PFSK-1 (cell line): ENCODE results near the gene DNAJB2.

Experiments used
- FOXP2 ChIP-seq: optimal IDR thresholded peaks from 2 replicates; pipeline ENCODE3; 2011; ENCODE audit warnings: borderline replicate concordance, control low read depth, inconsistent platforms; ENCODE audit not compliant: insufficient read depth; ENCODE audit errors: extremely low read length, extremely low read depth
- POLR2AphosphoS5 ChIP-seq: IDR thresholded peaks from 2 replicates; pipeline ENCODE4 v1.6.1; 2012; ENCODE audit warnings: low read depth, mild to moderate bottlenecking, control low read depth, low read length, moderate library complexity
- SIN3A ChIP-seq: IDR thresholded peaks from 2 replicates; pipeline ENCODE4 v1.6.1; 2012; ENCODE audit warnings: mild to moderate bottlenecking, low read length, moderate library complexity, borderline replicate concordance; ENCODE audit not compliant: insufficient read depth
- TAF1 ChIP-seq: IDR thresholded peaks from 2 replicates; pipeline ENCODE4 v1.6.1; 2012; ENCODE audit warnings: low read length, control low read depth, borderline replicate concordance; ENCODE audit not compliant: insufficient read depth
- TF ChIP-seq, protein P1 (sequence below), 2 experiments: IDR thresholded peaks; 2 replicates each; pipeline versions ENCODE4 v1.6.1 to v1.8.0; 2011 to 2012; ENCODE audit warnings: low read depth in 2 of 2, low read length in 2 of 2, control low read depth in 1 of 2, inconsistent platforms in 1 of 2, mild to moderate bottlenecking in 1 of 2, moderate library complexity in 1 of 2; ENCODE audit not compliant: insufficient read depth in 1 of 2

DNAJB2 gene

GRCh38 chr2:219245148-219245898 is 33.8 kb upstream of the DNAJB2 start, which contains the start of the genes GLB1L and STK16:
GLB1L (minus strand) TSS chr2:219245444; CDS start chr2:219243573, 1,871 bp downstream.
STK16 (plus strand) TSS chr2:219245479; CDS start chr2:219246000, 521 bp downstream.
- peak; percentile 59; the same call in 1 of the 2 replicates for TF ChIP-seq TAF1
- TF ChIP-seq POLR2AphosphoS5, result peak; percentile 90
- TF ChIP-seq SIN3A, result peak; percentile 60; the same call in 1 of the 2 replicates
- TF ChIP-seq, protein P1, sequence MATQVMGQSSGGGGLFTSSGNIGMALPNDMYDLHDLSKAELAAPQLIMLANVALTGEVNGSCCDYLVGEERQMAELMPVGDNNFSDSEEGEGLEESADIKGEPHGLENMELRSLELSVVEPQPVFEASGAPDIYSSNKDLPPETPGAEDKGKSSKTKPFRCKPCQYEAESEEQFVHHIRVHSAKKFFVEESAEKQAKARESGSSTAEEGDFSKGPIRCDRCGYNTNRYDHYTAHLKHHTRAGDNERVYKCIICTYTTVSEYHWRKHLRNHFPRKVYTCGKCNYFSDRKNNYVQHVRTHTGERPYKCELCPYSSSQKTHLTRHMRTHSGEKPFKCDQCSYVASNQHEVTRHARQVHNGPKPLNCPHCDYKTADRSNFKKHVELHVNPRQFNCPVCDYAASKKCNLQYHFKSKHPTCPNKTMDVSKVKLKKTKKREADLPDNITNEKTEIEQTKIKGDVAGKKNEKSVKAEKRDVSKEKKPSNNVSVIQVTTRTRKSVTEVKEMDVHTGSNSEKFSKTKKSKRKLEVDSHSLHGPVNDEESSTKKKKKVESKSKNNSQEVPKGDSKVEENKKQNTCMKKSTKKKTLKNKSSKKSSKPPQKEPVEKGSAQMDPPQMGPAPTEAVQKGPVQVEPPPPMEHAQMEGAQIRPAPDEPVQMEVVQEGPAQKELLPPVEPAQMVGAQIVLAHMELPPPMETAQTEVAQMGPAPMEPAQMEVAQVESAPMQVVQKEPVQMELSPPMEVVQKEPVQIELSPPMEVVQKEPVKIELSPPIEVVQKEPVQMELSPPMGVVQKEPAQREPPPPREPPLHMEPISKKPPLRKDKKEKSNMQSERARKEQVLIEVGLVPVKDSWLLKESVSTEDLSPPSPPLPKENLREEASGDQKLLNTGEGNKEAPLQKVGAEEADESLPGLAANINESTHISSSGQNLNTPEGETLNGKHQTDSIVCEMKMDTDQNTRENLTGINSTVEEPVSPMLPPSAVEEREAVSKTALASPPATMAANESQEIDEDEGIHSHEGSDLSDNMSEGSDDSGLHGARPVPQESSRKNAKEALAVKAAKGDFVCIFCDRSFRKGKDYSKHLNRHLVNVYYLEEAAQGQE (IDR thresholded peaks at IDR 0.05; ENCODE audit: insufficient read depth in 1 of 2, low read depth in 2 of 2, low read length in 2 of 2), result 0 out of 4 replicates have a peak, but pooled peaks of 1 of the 2 experiments have one; percentile 17
- TF ChIP-seq FOXP2, result peak; percentile 73

DNA sequence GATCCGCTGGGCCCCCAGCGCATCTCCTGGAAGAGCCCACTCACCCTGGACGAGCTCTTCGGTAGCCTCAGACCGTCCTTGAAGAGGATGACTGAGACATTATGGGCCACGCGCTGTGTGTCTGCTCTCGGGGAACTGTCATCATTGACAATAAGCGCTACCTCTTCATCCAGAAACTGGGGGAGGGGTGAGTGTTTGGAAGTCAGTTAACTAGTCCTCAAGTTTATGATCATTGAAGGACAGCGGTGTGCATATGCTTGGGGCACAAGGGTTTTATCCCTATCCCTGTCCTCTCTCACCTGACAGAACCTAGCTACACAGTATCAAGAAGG is 33.3 kb upstream of the DNAJB2 start:
- TF ChIP-seq SIN3A (no peak), TAF1 (no peak), POLR2AphosphoS5 (no peak), FOXP2 (no peak)
- TF ChIP-seq, protein P1 (IDR thresholded peaks at IDR 0.05; ENCODE audit: insufficient read depth in 1 of 2, low read depth in 2 of 2, low read length in 2 of 2), result no peak

GRCh38 chr2:219246559-219246958 is 32.6 kb upstream of the DNAJB2 start:
- TF ChIP-seq POLR2AphosphoS5 (no peak), FOXP2 (no peak), TAF1 (no peak), SIN3A (no peak)
- TF ChIP-seq, protein P1 (IDR thresholded peaks at IDR 0.05; ENCODE audit: insufficient read depth in 1 of 2, low read depth in 2 of 2, low read length in 2 of 2), result no peak

DNA sequence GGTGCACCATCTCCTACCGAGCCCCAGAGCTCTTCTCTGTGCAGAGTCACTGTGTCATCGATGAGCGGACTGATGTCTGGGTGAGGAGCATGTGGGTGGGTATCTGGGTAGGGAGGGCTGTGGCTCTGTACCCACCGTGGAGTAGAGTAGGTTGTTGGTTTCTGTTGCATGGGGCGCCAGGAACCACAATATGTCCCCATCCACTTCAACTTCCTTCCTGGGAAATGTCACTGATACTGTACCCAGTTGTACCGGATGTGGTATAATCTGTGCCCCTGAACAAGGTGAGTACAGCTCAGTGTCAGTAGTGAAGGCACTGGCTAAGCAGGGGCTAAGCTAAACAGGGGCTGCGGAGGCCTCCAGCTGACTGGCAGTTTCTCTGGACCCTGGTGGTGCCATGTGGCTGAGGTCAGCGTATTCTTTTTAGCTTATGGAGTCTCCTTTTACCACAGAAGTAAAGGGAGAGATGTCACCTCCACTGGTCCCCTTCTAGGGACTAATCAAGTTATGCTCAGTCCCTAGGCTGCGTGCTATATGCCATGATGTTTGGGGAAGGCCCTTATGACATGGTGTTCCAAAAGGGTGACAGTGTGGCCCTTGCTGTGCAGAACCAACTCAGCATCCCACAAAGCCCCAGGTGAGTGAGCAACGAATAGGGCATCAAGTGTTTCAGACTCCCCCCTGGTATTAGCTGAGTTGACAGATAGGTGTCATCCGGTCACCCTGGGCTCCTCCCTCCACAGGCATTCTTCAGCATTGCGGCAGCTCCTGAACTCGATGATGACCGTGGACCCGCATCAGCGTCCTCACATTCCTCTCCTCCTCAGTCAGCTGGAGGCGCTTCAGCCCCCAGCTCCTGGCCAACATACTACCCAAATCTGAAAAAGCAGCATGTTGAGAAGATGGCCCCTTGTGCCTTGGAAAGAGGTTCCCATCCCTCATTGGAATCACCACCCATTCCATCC is 31.2 kb upstream of the DNAJB2 start:
- no peak for TF ChIP-seq FOXP2
- TF ChIP-seq, protein P1 (IDR thresholded peaks at IDR 0.05; ENCODE audit: insufficient read depth in 1 of 2, low read depth in 2 of 2, low read length in 2 of 2), result no peak
- no peak for TF ChIP-seq TAF1
- TF ChIP-seq SIN3A, result no peak
- no peak for TF ChIP-seq POLR2AphosphoS5
